ENCODE data around the gene THAP8. TPM values are rescaled to one million over a fixed set of nuclear protein-coding genes. Genes with fewer than 3 reads are reported as not detected.
A peak's percentile ranks its signal among the peaks of the same experiment; 100 is the strongest.

THAP8 gene
- total and polyA plus RNA-seq, 5 donors, result 1.6 to 6.6 (median 4.4) TPM

GRCh38 chr19:35992907-35993765, 60.9 kb downstream of the THAP8 start:
- no peak overlapping the region for H3K27ac ChIP-seq (ENCODE audit: low read length)
- no peaks in the 10 kb centered on the region for H3K9me3 ChIP-seq (ENCODE audit: control insufficient read depth, low read length)
- intact Hi-C loops (cut with DNase I), result loop anchor here in 1 of 4 donors (10.0 kb wide), 1 partner anchor 122 kb away; the partner anchor contains the start of genes OVOL3, POLR2I and TBCB
- H3K27me3 ChIP-seq (ENCODE audit: control insufficient read depth, insufficient read depth), result no peaks in the 10 kb centered on the region
- H3K4me1 ChIP-seq (ENCODE audit: control insufficient read depth, insufficient read depth, low read length), result no peaks in the 10 kb centered on the region
- 92% methylated on average over 8 of the region's 8 CpGs for WGBS
- H3K4me3 ChIP-seq (ENCODE audit: low read length), result no peak overlapping the region
- DNase-seq, result no peak
- ATAC-seq, result no peak

- Histone ChIP-seq H3K4me3 (ENCODE audit: low read length) (no peak overlapping the region), H3K27me3 (ENCODE audit: control insufficient read depth, insufficient read depth) (no peaks in the 10 kb centered on the region), H3K4me1 (ENCODE audit: control insufficient read depth, insufficient read depth, low read length) (no peaks in the 10 kb centered on the region), H3K9me3 (ENCODE audit: control insufficient read depth, low read length) (no peaks in the 10 kb centered on the region), H3K27ac (ENCODE audit: low read length) (no peak overlapping the region)
- no peak for DNase-seq
- intact Hi-C loops (cut with DNase I), result loop anchor here in 1 of 4 donors (10.0 kb wide), 1 partner anchor 123 kb away; the partner anchor contains the start of genes OVOL3, POLR2I and TBCB
- 72% methylated on average over 7 of the region's 7 CpGs for WGBS
- no peak for ATAC-seq
These were observed 62.2 kb downstream of the THAP8 start for GRCh38 chr19:35991731-35992450.

GRCh38 chr19:35990771-35991730, 63.0 kb downstream of the THAP8 start:
- no peaks in the 10 kb centered on the region for H3K27me3 ChIP-seq (ENCODE audit: control insufficient read depth, insufficient read depth)
- DNase-seq, result no peak
- no peak overlapping the region for H3K4me3 ChIP-seq (ENCODE audit: low read length)
- ATAC-seq, result no peak
- intact Hi-C loops (cut with DNase I), result loop anchor here in 1 of 4 donors (10.0 kb wide), 1 partner anchor 124 kb away; the partner anchor contains the start of genes OVOL3, POLR2I and TBCB
- H3K4me1 ChIP-seq (ENCODE audit: control insufficient read depth, insufficient read depth, low read length), result no peaks in the 10 kb centered on the region
- WGBS, result 78% methylated on average over 10 of the region's 10 CpGs
- H3K9me3 ChIP-seq (ENCODE audit: control insufficient read depth, low read length), result no peaks in the 10 kb centered on the region
- H3K27ac ChIP-seq (ENCODE audit: low read length), result no peak overlapping the region

- 89% methylated on average over 4 of the region's 4 CpGs for WGBS
- Histone ChIP-seq H3K4me3 (ENCODE audit: low read length) (no peak overlapping the region), H3K9me3 (ENCODE audit: control insufficient read depth, low read length) (no peaks in the 10 kb centered on the region), H3K27me3 (ENCODE audit: control insufficient read depth, insufficient read depth) (no peaks in the 10 kb centered on the region), H3K27ac (ENCODE audit: low read length) (no peak overlapping the region), H3K4me1 (ENCODE audit: control insufficient read depth, insufficient read depth, low read length) (no peaks in the 10 kb centered on the region)
- DNase-seq, result no peak
- ATAC-seq, result no peak
- intact Hi-C loops (cut with DNase I), result loop anchor here in 1 of 4 donors (10.0 kb wide), 1 partner anchor 125 kb away; the partner anchor contains the start of genes OVOL3, POLR2I and TBCB
These were observed 63.9 kb downstream of the THAP8 start for GRCh38 chr19:35990156-35990555.

- intact Hi-C loops (cut with DNase I), result no loop called here
- Histone ChIP-seq H3K4me3 (ENCODE audit: low read length) (no peak overlapping the region), H3K27ac (ENCODE audit: low read length) (no peak overlapping the region), H3K4me1 (ENCODE audit: control insufficient read depth, insufficient read depth, low read length) (no peaks in the 10 kb centered on the region), H3K27me3 (ENCODE audit: control insufficient read depth, insufficient read depth) (no peaks in the 10 kb centered on the region), H3K9me3 (ENCODE audit: control insufficient read depth, low read length) (no peaks in the 10 kb centered on the region)
- DNase-seq (no peak), ATAC-seq (no peak)
- 89% methylated on average over 3 of the region's 3 CpGs for WGBS
These were observed 65.3 kb downstream of the THAP8 start for GRCh38 chr19:35988824-35989223.

GRCh38 chr19:35987571-35987896, 66.6 kb downstream of the THAP8 start:
- Histone ChIP-seq H3K4me1 (ENCODE audit: control insufficient read depth, insufficient read depth, low read length) (no peaks in the 10 kb centered on the region), H3K27me3 (ENCODE audit: control insufficient read depth, insufficient read depth) (no peaks in the 10 kb centered on the region), H3K9me3 (ENCODE audit: control insufficient read depth, low read length) (no peaks in the 10 kb centered on the region), H3K27ac (ENCODE audit: low read length) (no peak overlapping the region), H3K4me3 (ENCODE audit: low read length) (no peak overlapping the region)
- DNase-seq, result no peak
- ATAC-seq, result no peak
- WGBS, result 31% methylated on average over 8 of the region's 8 CpGs
- intact Hi-C loops (cut with DNase I), result no loop called here

GRCh38 chr19:35986664-35987570, 67.2 kb downstream of the THAP8 start:
- ATAC-seq (peak; percentile 47 to 56), DNase-seq (peak in 2 of 3 donors; percentile 66 to 82)
- Histone ChIP-seq H3K4me3 (ENCODE audit: low read length) (peak overlapping the region; percentile 44), H3K27ac (ENCODE audit: low read length) (no peak overlapping the region), H3K9me3 (ENCODE audit: control insufficient read depth, low read length) (no peaks in the 10 kb centered on the region), H3K27me3 (ENCODE audit: control insufficient read depth, insufficient read depth) (no peaks in the 10 kb centered on the region), H3K4me1 (ENCODE audit: control insufficient read depth, insufficient read depth, low read length) (no peaks in the 10 kb centered on the region)
- intact Hi-C loops (cut with DNase I), result no loop called here
- WGBS, result 8% methylated on average over 54 of the region's 54 CpGs

GRCh38 chr19:35986111-35986510, 68.0 kb downstream of the THAP8 start:
- intact Hi-C loops (cut with DNase I), result no loop called here

More at GRCh38 chr19:35986111-35986510, 68.0 kb downstream of the THAP8 start:
- no peaks in the 10 kb centered on the region for H3K9me3 ChIP-seq (ENCODE audit: control insufficient read depth, low read length)
- no peak overlapping the region for H3K4me3 ChIP-seq (ENCODE audit: low read length)
- H3K27me3 ChIP-seq (ENCODE audit: control insufficient read depth, insufficient read depth), result no peaks in the 10 kb centered on the region
- WGBS, result 91% methylated on average over 5 of the region's 5 CpGs
- H3K4me1 ChIP-seq (ENCODE audit: control insufficient read depth, insufficient read depth, low read length), result no peaks in the 10 kb centered on the region
- ATAC-seq, result no peak
- no peak overlapping the region for H3K27ac ChIP-seq (ENCODE audit: low read length)
- no peak for DNase-seq
